ENCODE measurements around the gene PRR23A.

PRR23A gene

GRCh38 chr3:138971766-138972320 is 34.2 kb downstream of the PRR23A start:
- no peak for DNase-seq

GRCh38 chr3:138964923-138965322 is 41.1 kb downstream of the PRR23A start:
- no peak for DNase-seq

GRCh38 chr3:138964264-138964663 is 41.8 kb downstream of the PRR23A start:
- DNase-seq: no peak

- DNase-seq: no peak
These were observed 43.1 kb downstream of the PRR23A start for GRCh38 chr3:138962854-138963560.

GRCh38 chr3:138960417-138960852 is 45.6 kb downstream of the PRR23A start:
- DNase-seq: no peak

All from NK-92 treated with Interleukin-12 subunit alpha and Interleukin-12 subunit beta, amount 100 ng/mL, for 24 hours (cell line).